DND-41 (cell line): ENCODE data around the gene KAT2B.
"Not testable (repeated sequence)": the region's sequence is repeated elsewhere in the genome, so short reads cannot be mapped to it uniquely, and the experiment has no call there.

Source experiments
- ATAC-seq: fragments of 200-7000 bp; cut with Tn5 transposase; 3 replicates; pipeline ENCODE4 v1.9.1; 2021; ENCODE audit warnings: low read depth; ENCODE audit not compliant: insufficient read depth
- DNase-seq: peaks from one replicate; pipeline ENCODE4 v3.0.0-alpha.2; 2020
- H2AFZ ChIP-seq: 2 replicates; pipeline ENCODE4 v1.6.0; 2012; ENCODE audit warnings: low read depth, low read length
- H3K27ac ChIP-seq: 2 replicates; pipeline ENCODE4 v1.5.1; 2012; ENCODE audit warnings: low read length, inconsistent platforms
- H3K27me3 ChIP-seq: fragments of 200-600 bp; sonication (generic); 2 replicates; pipeline ENCODE4 v1.6.0; 2012; ENCODE audit warnings: low read length, mild to moderate bottlenecking, inconsistent platforms; ENCODE audit not compliant: insufficient read depth, poor library complexity
- H3K36me3 ChIP-seq: 2 replicates; pipeline ENCODE4 v1.5.1; 2012; ENCODE audit warnings: low read length, inconsistent platforms; ENCODE audit not compliant: insufficient read depth
- H3K4me1 ChIP-seq: 2 replicates; pipeline ENCODE4 v1.5.1; 2012; ENCODE audit warnings: mild to moderate bottlenecking, low read length; ENCODE audit not compliant: insufficient read depth
- H3K4me2 ChIP-seq: 2 replicates; pipeline ENCODE4 v1.6.0; 2012; ENCODE audit warnings: mild to moderate bottlenecking, moderate library complexity, low read length, inconsistent platforms; ENCODE audit not compliant: insufficient read depth
- H3K4me3 ChIP-seq, 2 experiments: fragments of 200-600 bp in 1 of 2; shearing (Covaris generic) in 1 of 2; 2 replicates each; pipeline ENCODE4 v1.5.1; 2012 to 2016; ENCODE audit warnings: inconsistent platforms in 2 of 2, low read length in 2 of 2, mild to moderate bottlenecking in 2 of 2, low read depth in 1 of 2, moderate library complexity in 1 of 2
- H3K79me2 ChIP-seq: 2 replicates; pipeline ENCODE4 v1.6.0; 2012; ENCODE audit warnings: low read length, inconsistent platforms; ENCODE audit not compliant: insufficient read depth
- H3K9ac ChIP-seq: 2 replicates; pipeline ENCODE4 v1.6.0; 2012; ENCODE audit warnings: low read depth, mild to moderate bottlenecking, inconsistent platforms, low read length, moderate library complexity
- H3K9me3 ChIP-seq: 2 replicates; pipeline ENCODE4 v1.5.1; 2012; ENCODE audit warnings: low read length, moderate library complexity, mild to moderate bottlenecking, inconsistent platforms; ENCODE audit not compliant: insufficient read depth, severe bottlenecking
- H4K20me1 ChIP-seq: 2 replicates; pipeline ENCODE4 v1.6.0; 2012; ENCODE audit warnings: low read length; ENCODE audit not compliant: insufficient read depth
- CTCF ChIP-seq: IDR thresholded peaks from 2 replicates; pipeline ENCODE4 v1.5.1; 2012; ENCODE audit warnings: borderline replicate concordance, low read length, moderate library complexity, mild to moderate bottlenecking; ENCODE audit not compliant: poor library complexity, severe bottlenecking; ENCODE audit errors: extremely low read depth
- EZH2 ChIP-seq: IDR thresholded peaks from 3 replicates; pipeline ENCODE4 v1.6.1; 2012; ENCODE audit warnings: borderline replicate concordance, low read depth, mild to moderate bottlenecking, moderate library complexity, low read length, inconsistent platforms; ENCODE audit not compliant: severe bottlenecking

The KAT2B gene

DNA sequence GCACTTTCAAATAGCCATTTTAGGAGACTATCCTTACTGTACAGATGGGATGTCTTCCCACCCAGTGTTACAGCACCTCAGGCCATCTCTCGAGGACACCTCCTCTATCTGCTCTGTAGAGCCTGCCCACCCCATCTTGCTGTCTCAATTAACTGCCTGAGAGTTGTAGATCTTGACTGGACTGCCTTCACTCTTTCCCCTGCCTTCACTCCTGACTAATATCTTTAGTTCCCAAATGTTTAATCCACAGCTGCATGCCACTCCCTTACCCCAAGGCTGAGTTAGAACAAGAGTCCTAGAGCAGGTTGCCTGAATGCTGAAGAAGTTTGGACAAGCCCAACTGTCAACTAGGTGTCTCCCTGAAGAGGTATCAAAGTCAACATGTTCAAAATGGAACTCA is 26.9 kb upstream of the KAT2B start:
- no peaks in the 10 kb centered on the region for H4K20me1 ChIP-seq
- no peaks in the 10 kb centered on the region for H3K79me2 ChIP-seq
- no peak overlapping the region for H2AFZ ChIP-seq
- H3K4me1 ChIP-seq, result no peaks in the 10 kb centered on the region
- no peaks in the 10 kb centered on the region for H3K27me3 ChIP-seq
- H3K9me3 ChIP-seq, result no peaks in the 10 kb centered on the region
- no peak overlapping the region for H3K27ac ChIP-seq
- TF ChIP-seq EZH2 (no peak), CTCF (no peak)
- DNase-seq, result no peak
- no peaks in the 10 kb centered on the region for H3K36me3 ChIP-seq
- no peak overlapping the region for H3K4me2 ChIP-seq
- H3K9ac ChIP-seq, result no peak overlapping the region
- no peak for ATAC-seq
- no peak overlapping the region for H3K4me3 ChIP-seq

DNA sequence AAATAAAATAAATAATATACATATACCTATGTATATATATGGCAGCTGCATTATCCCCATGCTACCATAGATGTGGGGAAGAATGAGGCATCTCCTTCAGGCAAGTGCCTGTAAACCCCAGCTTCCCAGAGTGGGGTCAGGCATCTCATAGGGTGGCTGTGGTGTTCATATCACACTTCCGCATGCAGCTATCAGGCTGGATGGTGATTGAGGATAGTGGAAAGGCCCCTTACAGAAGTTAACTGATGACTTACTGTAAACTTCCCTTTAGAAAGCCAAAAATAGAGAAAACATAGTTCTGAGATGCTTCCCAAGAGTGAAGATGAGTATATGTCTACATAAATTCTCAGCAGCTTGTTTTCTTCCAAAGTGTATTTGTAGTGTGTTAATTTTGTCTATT is 24.7 kb upstream of the KAT2B start:
- ATAC-seq, result no peak
- H3K4me2 ChIP-seq, result no peak overlapping the region

DNA sequence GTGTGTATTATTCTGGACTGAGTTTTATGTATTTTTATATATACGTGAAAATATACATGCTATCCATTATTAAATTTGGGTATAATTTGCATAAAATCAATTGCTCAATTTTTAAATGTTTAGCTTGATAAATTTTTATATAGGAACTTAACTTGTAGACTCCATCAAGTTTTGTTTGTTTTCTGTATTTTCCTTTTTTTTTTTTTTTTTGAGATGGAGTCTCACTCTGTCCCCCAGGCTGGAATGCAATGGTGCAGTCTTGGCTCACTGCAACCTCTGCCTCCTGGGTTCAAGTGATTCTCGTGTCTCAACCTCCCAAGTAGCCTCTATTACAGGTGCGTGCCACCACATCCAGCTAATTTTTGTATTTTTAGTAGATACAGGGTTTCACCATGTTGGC is 24.2 kb upstream of the KAT2B start:
- H4K20me1 ChIP-seq, H3K4me3 ChIP-seq, ATAC-seq, H3K27ac ChIP-seq, H3K9ac ChIP-seq, H2AFZ ChIP-seq, DNase-seq, H3K36me3 ChIP-seq, H3K79me2 ChIP-seq, H3K4me2 ChIP-seq, H3K27me3 ChIP-seq, H3K4me1 ChIP-seq, H3K9me3 ChIP-seq: not testable (repeated sequence)

More for the DNA sequence above, 24.7 kb upstream of the KAT2B start:
- H3K9ac ChIP-seq, result no peak overlapping the region
- H3K4me1 ChIP-seq, result no peaks in the 10 kb centered on the region
- H3K4me3 ChIP-seq, result no peak overlapping the region
- no peaks in the 10 kb centered on the region for H3K36me3 ChIP-seq
- DNase-seq, result no peak
- no peaks in the 10 kb centered on the region for H4K20me1 ChIP-seq
- no peaks in the 10 kb centered on the region for H3K79me2 ChIP-seq
- H3K9me3 ChIP-seq, result no peaks in the 10 kb centered on the region
- TF ChIP-seq EZH2 (no peak), CTCF (no peak)
- no peaks in the 10 kb centered on the region for H3K27me3 ChIP-seq
- H3K27ac ChIP-seq, result no peak overlapping the region
- H2AFZ ChIP-seq, result no peak overlapping the region

DNA sequence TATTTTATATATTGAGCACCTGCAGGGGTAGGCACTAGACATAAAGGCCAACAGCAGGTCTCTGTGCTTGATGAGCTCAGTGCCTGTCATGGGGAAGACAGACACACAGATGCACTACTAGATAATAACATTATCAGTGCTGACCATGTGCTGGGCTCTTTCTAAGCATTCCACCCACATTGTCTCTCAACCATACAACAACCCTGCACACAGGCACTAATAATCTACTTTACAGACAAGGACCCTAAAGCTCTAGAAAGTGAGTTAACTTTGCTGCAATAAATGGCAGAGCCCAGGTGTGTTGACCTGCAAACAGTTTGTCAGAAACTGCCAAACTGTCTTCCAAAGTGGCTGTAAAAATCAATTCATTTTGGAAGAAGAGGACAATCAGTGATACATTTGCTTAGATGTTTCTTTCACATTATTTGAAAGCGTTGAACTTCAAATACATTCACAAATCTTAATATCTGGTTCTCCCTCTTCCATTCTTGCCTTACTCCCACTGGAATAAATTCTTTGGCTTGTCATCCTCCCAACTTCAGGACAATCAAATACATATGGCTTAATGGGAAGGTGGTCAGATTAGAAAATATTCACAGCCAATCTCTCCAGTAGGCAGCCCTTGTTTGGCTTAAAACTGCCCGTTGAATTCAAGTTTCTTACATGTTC is 17.2 kb upstream of the KAT2B start:
- Histone ChIP-seq H2AFZ (no peak overlapping the region), H3K9ac (no peak overlapping the region), H3K4me2 (no peak overlapping the region), H3K79me2 (no peaks in the 10 kb centered on the region), H3K4me1 (no peaks in the 10 kb centered on the region), H3K4me3 (no peak overlapping the region), H3K27ac (no peak overlapping the region), H3K36me3 (no peaks in the 10 kb centered on the region), H3K9me3 (no peaks in the 10 kb centered on the region), H4K20me1 (no peaks in the 10 kb centered on the region), H3K27me3 (no peaks in the 10 kb centered on the region)
- DNase-seq, result no peak
- ATAC-seq, result no peak
- TF ChIP-seq EZH2, result no peak
- TF ChIP-seq CTCF, result no peak
